Measurements from ENCODE around the gene KCNJ10.

The KCNJ10 gene

DNA sequence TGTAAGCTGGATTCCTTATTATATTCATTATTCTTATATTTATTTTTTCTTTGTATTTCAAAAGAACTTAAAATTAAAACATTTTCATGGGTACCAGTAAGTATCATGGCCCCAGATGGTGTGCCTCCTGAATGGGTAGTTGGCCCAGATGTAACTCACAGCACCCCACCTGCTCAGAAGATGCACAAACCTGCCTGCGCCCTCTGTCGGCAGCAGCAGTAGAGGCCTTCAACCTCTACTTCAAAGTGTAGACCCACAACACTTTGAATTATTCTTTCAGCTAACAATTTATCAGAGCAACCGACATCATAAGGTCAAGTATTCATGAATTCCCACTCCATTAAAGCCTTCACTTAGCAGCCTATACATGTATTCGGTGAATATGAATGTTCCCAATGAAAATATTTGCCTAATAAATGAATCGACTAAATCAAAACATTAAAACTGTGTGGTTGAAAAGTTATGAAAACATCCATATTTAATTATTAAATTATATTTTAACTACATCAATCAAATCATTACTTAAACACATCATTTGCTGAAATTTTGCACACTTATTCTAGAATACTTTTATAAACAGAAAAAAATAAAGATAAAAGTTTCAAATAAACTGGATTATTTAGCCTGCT is 63.5 kb downstream of the KCNJ10 start:
- no peaks in the 10 kb centered on the region for H3K4me1 ChIP-seq (ENCODE audit: insufficient read depth, low read length, severe bottlenecking)
- no peak overlapping the region for H3K9ac ChIP-seq (ENCODE audit: low read length)
- H3F3A ChIP-seq (ENCODE audit: insufficient read depth, low read length): no peaks in the 10 kb centered on the region
- H3K27me3 ChIP-seq (ENCODE audit: insufficient read depth, low read length): no peaks in the 10 kb centered on the region
- no peak overlapping the region for H3K4me3 ChIP-seq (ENCODE audit: low read depth, low read length, poor library complexity, severe bottlenecking)
- no peak overlapping the region for H3K27ac ChIP-seq (ENCODE audit: low read depth, low read length, poor library complexity, severe bottlenecking)
- no peak overlapping the region for H2AFZ ChIP-seq (ENCODE audit: low read length)
- no peaks in the 10 kb centered on the region for H3K9me2 ChIP-seq (ENCODE audit: low read depth, low read length)
- no peaks in the 10 kb centered on the region for H3K79me2 ChIP-seq (ENCODE audit: insufficient read depth, low read length)
- H4K20me1 ChIP-seq (ENCODE audit: insufficient read depth, low read length): no peaks in the 10 kb centered on the region
- no peaks in the 10 kb centered on the region for H3K9me3 ChIP-seq (ENCODE audit: low read length)
- TF ChIP-seq, protein P1, sequence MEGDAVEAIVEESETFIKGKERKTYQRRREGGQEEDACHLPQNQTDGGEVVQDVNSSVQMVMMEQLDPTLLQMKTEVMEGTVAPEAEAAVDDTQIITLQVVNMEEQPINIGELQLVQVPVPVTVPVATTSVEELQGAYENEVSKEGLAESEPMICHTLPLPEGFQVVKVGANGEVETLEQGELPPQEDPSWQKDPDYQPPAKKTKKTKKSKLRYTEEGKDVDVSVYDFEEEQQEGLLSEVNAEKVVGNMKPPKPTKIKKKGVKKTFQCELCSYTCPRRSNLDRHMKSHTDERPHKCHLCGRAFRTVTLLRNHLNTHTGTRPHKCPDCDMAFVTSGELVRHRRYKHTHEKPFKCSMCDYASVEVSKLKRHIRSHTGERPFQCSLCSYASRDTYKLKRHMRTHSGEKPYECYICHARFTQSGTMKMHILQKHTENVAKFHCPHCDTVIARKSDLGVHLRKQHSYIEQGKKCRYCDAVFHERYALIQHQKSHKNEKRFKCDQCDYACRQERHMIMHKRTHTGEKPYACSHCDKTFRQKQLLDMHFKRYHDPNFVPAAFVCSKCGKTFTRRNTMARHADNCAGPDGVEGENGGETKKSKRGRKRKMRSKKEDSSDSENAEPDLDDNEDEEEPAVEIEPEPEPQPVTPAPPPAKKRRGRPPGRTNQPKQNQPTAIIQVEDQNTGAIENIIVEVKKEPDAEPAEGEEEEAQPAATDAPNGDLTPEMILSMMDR (IDR thresholded peaks at IDR 0.05; ENCODE audit: low read length): peak; percentile 91
- TF ChIP-seq EZH2 (IDR thresholded peaks at IDR 0.05; ENCODE audit: borderline replicate concordance, low read length): no peak
- H3K4me2 ChIP-seq (ENCODE audit: low read length): no peak overlapping the region
- H3K36me3 ChIP-seq (ENCODE audit: insufficient read depth, low read length): no peaks in the 10 kb centered on the region

DNA sequence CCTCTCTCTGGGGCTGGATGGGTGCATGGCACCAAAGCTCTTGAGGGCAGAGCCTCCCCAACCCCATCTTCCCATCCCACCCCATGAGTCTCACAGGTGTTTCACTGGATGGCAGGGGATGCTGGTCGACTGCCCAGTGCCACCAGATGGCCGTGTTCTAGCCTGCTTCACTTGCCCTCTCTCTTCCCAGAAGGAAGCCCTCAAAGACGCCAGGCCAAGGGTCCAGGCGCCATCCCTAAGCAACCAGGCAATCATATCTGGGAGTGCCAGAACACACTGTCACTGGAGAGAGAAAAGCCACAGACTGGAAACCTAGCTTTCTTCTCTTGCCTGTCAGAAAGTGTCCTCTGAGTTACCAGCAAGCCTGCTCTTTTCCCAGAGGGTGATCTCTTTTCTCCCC is 64.9 kb downstream of the KCNJ10 start:
- H3K9me3 ChIP-seq (ENCODE audit: low read length): no peaks in the 10 kb centered on the region
- no peaks in the 10 kb centered on the region for H3F3A ChIP-seq (ENCODE audit: insufficient read depth, low read length)
- H3K9me2 ChIP-seq (ENCODE audit: low read depth, low read length): no peaks in the 10 kb centered on the region
- H3K79me2 ChIP-seq (ENCODE audit: insufficient read depth, low read length): no peaks in the 10 kb centered on the region
- no peak overlapping the region for H3K9ac ChIP-seq (ENCODE audit: low read length)
- no peaks in the 10 kb centered on the region for H3K27me3 ChIP-seq (ENCODE audit: insufficient read depth, low read length)
- no peak overlapping the region for H3K4me3 ChIP-seq (ENCODE audit: low read depth, low read length, poor library complexity, severe bottlenecking)
- H2AFZ ChIP-seq (ENCODE audit: low read length): no peak overlapping the region
- no peaks in the 10 kb centered on the region for H4K20me1 ChIP-seq (ENCODE audit: insufficient read depth, low read length)
- no peaks in the 10 kb centered on the region for H3K36me3 ChIP-seq (ENCODE audit: insufficient read depth, low read length)
- no peaks in the 10 kb centered on the region for H3K4me1 ChIP-seq (ENCODE audit: insufficient read depth, low read length, severe bottlenecking)
- TF ChIP-seq, protein P1 (IDR thresholded peaks at IDR 0.05; ENCODE audit: low read length): no peak
- no peak for TF ChIP-seq EZH2 (IDR thresholded peaks at IDR 0.05; ENCODE audit: borderline replicate concordance, low read length)
- no peak overlapping the region for H3K4me2 ChIP-seq (ENCODE audit: low read length)
- H3K27ac ChIP-seq (ENCODE audit: low read depth, low read length, poor library complexity, severe bottlenecking): no peak overlapping the region

DNA sequence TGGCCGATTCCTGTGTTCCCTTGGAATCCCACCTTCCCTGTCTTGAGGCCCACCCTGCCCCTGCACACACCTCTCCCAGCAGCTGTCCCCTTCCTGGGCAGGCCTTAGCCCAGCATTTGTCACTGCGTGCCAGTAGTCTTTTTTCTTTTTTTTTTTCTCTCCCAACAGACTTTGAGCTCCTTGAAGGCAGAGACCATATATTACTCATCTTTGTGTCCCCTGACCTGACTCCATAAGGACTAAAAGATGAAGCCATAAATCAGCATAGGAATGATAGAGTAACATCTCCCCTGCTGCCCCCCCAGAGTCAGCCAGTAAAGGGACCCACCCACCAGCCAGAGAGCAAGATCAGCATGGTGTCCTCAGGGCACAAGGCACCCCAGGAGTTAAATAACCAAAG is 65.5 kb downstream of the KCNJ10 start:
- TF ChIP-seq EZH2 (IDR thresholded peaks at IDR 0.05; ENCODE audit: borderline replicate concordance, low read length): no peak
- TF ChIP-seq, protein P1 (IDR thresholded peaks at IDR 0.05; ENCODE audit: low read length): no peak
- no peaks in the 10 kb centered on the region for H3K79me2 ChIP-seq (ENCODE audit: insufficient read depth, low read length)
- no peaks in the 10 kb centered on the region for H3K27me3 ChIP-seq (ENCODE audit: insufficient read depth, low read length)
- no peaks in the 10 kb centered on the region for H3K36me3 ChIP-seq (ENCODE audit: insufficient read depth, low read length)
- no peaks in the 10 kb centered on the region for H3K9me2 ChIP-seq (ENCODE audit: low read depth, low read length)
- no peak overlapping the region for H3K4me2 ChIP-seq (ENCODE audit: low read length)
- no peaks in the 10 kb centered on the region for H3K4me1 ChIP-seq (ENCODE audit: insufficient read depth, low read length, severe bottlenecking)
- H3K27ac ChIP-seq (ENCODE audit: low read depth, low read length, poor library complexity, severe bottlenecking): no peak overlapping the region
- no peak overlapping the region for H3K9ac ChIP-seq (ENCODE audit: low read length)
- no peaks in the 10 kb centered on the region for H4K20me1 ChIP-seq (ENCODE audit: insufficient read depth, low read length)
- no peaks in the 10 kb centered on the region for H3F3A ChIP-seq (ENCODE audit: insufficient read depth, low read length)
- no peak overlapping the region for H3K4me3 ChIP-seq (ENCODE audit: low read depth, low read length, poor library complexity, severe bottlenecking)
- H2AFZ ChIP-seq (ENCODE audit: low read length): no peak overlapping the region
- H3K9me3 ChIP-seq (ENCODE audit: low read length): no peaks in the 10 kb centered on the region
